ENCODE data around the gene TXNDC17. TPM values are rescaled to one million over a fixed set of nuclear protein-coding genes. Genes with fewer than 3 reads are reported as not detected.

TXNDC17 gene
- total and polyA plus RNA-seq, 2 of the 4 experiments (the other 2 are of a cell fraction) = 45.0 to 494 TPM

DNA sequence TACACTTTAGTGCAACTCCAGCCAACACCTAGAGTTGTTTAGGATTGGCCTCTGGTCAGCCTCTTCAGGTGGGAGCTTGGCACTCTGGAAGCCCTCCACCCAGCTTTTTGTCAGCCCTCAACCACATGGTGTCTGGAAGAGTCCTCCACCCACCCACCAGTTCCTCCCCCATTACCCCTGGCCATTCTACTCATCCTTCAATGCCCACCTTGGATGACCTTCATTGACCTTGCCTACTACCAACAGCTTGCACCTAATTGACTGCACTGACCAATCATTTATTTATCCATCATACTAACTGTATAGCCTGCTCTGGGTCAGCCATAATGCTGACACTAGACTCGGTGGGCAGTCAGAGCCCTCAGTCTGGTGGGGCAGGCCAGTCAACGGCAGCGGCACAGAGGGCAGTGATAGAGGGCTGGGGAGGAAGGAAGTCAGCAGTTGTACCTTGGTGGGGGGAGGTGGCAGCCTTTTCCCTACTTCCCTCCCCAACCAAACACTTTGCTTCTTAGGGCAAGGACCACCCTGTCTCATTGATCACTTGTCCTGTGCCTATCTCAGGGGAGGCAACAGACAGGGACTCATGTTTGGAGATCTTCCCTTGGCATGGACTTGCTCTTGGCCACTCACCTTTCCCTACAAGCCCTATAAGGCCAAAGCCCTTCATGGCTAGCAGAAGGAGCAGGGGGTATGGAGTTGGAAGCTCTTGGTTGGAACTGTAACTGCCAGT, 43.0 kb downstream of the TXNDC17 start:
- Histone ChIP-seq H2AFZ (replicated peaks; ENCODE audit: low read length, poor library complexity) (no peak overlapping the region), H2BK20ac (ENCODE audit: low read depth, low read length) (no peak overlapping the region), H3K36me3 (ENCODE audit: control insufficient read depth, insufficient read depth, low read length) (no peaks in the 10 kb centered on the region), H2BK120ac (ENCODE audit: low read depth, low read length) (no peak overlapping the region), H2BK15ac (ENCODE audit: low read depth, low read length) (no peak overlapping the region), H4K91ac (ENCODE audit: insufficient read depth, low read depth, low read length) (no peak overlapping the region), H4K20me1 (ENCODE audit: insufficient read depth, low read length) (no peaks in the 10 kb centered on the region), H3K27ac (ENCODE audit: insufficient read depth, low read length) (no peak overlapping the region), H3K4me3 (ENCODE audit: insufficient read depth, low read depth, low read length) (no peak overlapping the region), H2AK5ac (ENCODE audit: low read depth, low read length) (no peak overlapping the region), H3K23ac (ENCODE audit: low read depth, low read length) (no peak overlapping the region), H2BK5ac (ENCODE audit: low read depth, low read length, poor library complexity, severe bottlenecking) (no peak overlapping the region), H3K9me3 (ENCODE audit: control insufficient read depth, insufficient read depth, low read length) (no peaks in the 10 kb centered on the region), H3K4me1 (ENCODE audit: control insufficient read depth, insufficient read depth, low read length) (no peaks in the 10 kb centered on the region), H2AK9ac (replicated peaks; ENCODE audit: low read depth, low read length, poor library complexity) (no peak overlapping the region), H3K9me1 (ENCODE audit: insufficient read depth, low read length) (no peaks in the 10 kb centered on the region), H3K18ac (ENCODE audit: low read depth, low read length) (no peak overlapping the region), H3K14ac (replicated peaks; ENCODE audit: low read depth, low read length) (no peak overlapping the region), H3K79me1 (ENCODE audit: low read depth in 1 of 2, low read length in 2 of 2) (no peaks in the 10 kb centered on the region), H4K5ac (ENCODE audit: low read depth, low read length) (no peak overlapping the region), H3K4me2 (ENCODE audit: low read depth, low read length) (no peak overlapping the region), H3K27me3 (ENCODE audit: control insufficient read depth, insufficient read depth, low read length) (peaks cover 4% of the 10 kb centered on the region), H4K8ac (ENCODE audit: low read depth in 2 of 2, low read length in 2 of 2) (no peak overlapping the region), H3K9ac (ENCODE audit: low read depth, low read length) (no peak overlapping the region), H3K56ac (ENCODE audit: extremely low read depth, insufficient read depth, low read length) (no peak overlapping the region), H3K4ac (ENCODE audit: low read depth, low read length) (no peak overlapping the region)
- intact Hi-C loops (cut with micrococcal nuclease) (no loop called here), dilution Hi-C loops (cut with HindIII; ENCODE audit: low sequenced_read_pairs, unreplicated experiment) (no loop called here), in situ Hi-C loops (cut with MboI; ENCODE audit: low sequenced_read_pairs) (no loop called here)
- no CpG with 5 or more reads among the region's 3 CpGs for WGBS, 2 experiments (ENCODE audit: extremely low coverage in 2 of 2, insufficient read length in 1 of 2)
- no TSS peak for BruUV-seq (replicated peaks)
- ChIA-PET CTCF (no interaction called here), POLR2A (ENCODE audit: unreplicated experiment) (no interaction called here)
- DNase-seq (no peak), ATAC-seq (ENCODE audit: low read depth) (no peak)
- TF ChIP-seq SMC3 (IDR thresholded peaks at IDR 0.05; ENCODE audit: low read depth, low read length) = no peak
- TF ChIP-seq POLR2A (IDR thresholded peaks at IDR 0.05; ENCODE audit: low read depth, low read length) = no peak
- no peak for TF ChIP-seq MAZ (IDR thresholded peaks at IDR 0.05; ENCODE audit: borderline replicate concordance, low read depth, low read length)
- TF ChIP-seq CEBPB (IDR thresholded peaks at IDR 0.05; ENCODE audit: low read depth, low read length) = no peak
- no peak for TF ChIP-seq CHD1 (IDR thresholded peaks at IDR 0.05; ENCODE audit: low read depth, low read length)
- TF ChIP-seq RCOR1 (IDR thresholded peaks at IDR 0.05; ENCODE audit: insufficient replicate concordance, low read length) = no peak
- no peak for TF ChIP-seq NFE2L2 (IDR thresholded peaks at IDR 0.05; ENCODE audit: low read depth, low read length)
- TF ChIP-seq MAFK (IDR thresholded peaks at IDR 0.05; ENCODE audit: low read depth, low read length) = no peak
- TF ChIP-seq, protein P1, sequence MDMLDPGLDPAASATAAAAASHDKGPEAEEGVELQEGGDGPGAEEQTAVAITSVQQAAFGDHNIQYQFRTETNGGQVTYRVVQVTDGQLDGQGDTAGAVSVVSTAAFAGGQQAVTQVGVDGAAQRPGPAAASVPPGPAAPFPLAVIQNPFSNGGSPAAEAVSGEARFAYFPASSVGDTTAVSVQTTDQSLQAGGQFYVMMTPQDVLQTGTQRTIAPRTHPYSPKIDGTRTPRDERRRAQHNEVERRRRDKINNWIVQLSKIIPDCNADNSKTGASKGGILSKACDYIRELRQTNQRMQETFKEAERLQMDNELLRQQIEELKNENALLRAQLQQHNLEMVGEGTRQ (IDR thresholded peaks at IDR 0.05; ENCODE audit: low read depth, low read length) = no peak

All from IMR-90 (cell line).